GM18870 (cell line): ENCODE results near the gene PPM1G.
A peak's percentile ranks its signal among the peaks of the same experiment; 100 is the strongest.
"Not testable (repeated sequence)": the region's sequence is repeated elsewhere in the genome, so short reads cannot be mapped to it uniquely, and the experiment has no call there.

Source experiments
- ATAC-seq: cut with Tn5 transposase; IDR thresholded peaks from one replicate; pipeline ENCODE4 v1.9.1; 2021; ENCODE audit warnings: moderate library complexity; ENCODE audit not compliant: unreplicated experiment

Gene PPM1G

GRCh38 chr2:27409321-27410073, at the start of gene PPM1G:
PPM1G (minus strand) TSS chr2:27409591; CDS start chr2:27409422, 169 bp downstream.
- peak; percentile 58 for ATAC-seq

DNA sequence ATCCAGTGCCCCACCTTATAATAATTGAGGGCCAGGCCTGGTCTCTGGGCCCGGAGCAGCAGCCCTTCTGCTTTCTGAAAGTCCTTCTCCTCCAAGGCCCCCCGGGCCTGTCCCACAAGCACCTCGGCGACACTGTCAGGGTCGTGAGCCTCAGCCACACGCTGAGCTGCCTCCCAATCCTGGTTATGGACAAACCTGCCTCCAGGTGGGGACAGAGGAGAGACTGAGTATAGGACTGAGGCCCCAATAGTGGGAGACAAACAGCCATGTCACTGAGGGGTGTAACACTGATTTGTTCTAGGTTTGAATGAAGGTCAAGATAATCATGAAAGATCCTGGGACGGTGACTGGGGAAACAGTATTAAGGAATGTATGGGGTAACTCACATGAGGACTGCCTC, 44.6 kb upstream of the PPM1G start:
- ATAC-seq, result no peak

DNA sequence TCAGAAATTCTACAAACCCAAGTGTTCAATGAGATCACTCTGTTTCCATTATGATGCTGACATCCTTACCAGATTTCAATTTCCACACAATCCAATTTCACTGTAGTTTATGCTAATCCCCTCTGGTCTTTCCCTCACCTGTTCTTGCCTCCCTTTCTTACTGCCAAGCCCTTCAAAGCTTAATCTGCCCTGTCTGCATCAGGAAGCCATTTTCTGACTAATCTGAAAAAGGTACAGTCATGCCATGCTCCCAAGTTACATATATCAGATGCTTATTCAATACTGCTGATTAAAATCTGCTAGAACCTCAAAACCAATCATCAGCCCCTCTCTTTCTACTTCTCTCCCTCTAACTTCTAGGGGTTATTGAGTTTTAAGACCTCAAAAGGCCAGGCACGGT, 41.7 kb upstream of the PPM1G start:
- ATAC-seq, result no peak

DNA sequence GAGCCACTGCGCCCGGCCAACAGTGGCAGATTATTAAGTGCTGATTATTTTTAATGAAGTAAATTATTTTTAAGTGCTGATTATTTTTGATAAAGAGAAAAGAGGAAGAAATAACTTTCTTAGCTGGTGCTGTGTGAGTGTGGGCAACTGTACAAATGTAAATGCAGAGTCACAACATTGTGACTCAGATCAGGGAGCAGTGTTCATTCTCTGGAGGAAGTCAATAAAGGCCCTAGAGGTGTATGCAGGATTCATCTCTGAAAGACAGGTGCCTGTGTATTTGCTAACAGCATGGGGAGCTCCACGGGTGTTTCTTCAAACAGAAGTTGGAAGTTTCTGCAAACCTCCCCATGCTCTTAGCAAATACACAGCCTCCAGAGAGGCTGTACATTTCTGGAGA, 39.0 kb upstream of the PPM1G start:
- no peak for ATAC-seq

- no peak for ATAC-seq
These were observed 36.7 kb upstream of the PPM1G start for GRCh38 chr2:27446057-27446456.

- no peak for ATAC-seq
These were observed 36.2 kb upstream of the PPM1G start for GRCh38 chr2:27445615-27446014.

- ATAC-seq, result no peak
These were observed 35.8 kb upstream of the PPM1G start for GRCh38 chr2:27445155-27445554.

GRCh38 chr2:27442920-27443282, 33.5 kb upstream of the PPM1G start:
- no peak for ATAC-seq

GRCh38 chr2:27441958-27442919, 32.8 kb upstream of the PPM1G start, which contains the start of gene KRTCAP3:
KRTCAP3 (plus strand) TSS chr2:27442381; CDS start chr2:27442413, 32 bp downstream.
- ATAC-seq, result no peak

GRCh38 chr2:27441226-27441926, 32.0 kb upstream of the PPM1G start:
- ATAC-seq, result no peak

GRCh38 chr2:27435628-27436027, 26.2 kb upstream of the PPM1G start:
- ATAC-seq, result no peak

DNA sequence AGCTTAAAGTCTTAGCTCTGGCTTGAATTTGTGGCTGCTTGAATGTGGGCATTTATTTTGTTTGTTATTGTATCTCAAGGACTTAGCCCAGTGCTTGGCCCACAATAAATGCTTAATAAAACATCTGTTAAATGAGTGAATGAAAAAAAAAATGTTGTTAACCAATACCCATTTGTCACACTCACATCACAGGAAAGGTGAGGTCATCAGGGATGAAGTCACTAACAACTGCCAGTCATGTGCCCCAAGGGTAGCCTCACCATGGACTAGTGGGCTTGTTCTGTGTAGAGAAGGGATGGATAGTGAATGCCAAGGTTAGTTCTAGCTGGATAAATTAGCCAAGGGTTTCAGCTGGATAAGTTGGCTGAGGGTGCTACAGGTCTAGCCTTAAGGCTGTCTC, 22.0 kb upstream of the PPM1G start:
- no peak for ATAC-seq

DNA sequence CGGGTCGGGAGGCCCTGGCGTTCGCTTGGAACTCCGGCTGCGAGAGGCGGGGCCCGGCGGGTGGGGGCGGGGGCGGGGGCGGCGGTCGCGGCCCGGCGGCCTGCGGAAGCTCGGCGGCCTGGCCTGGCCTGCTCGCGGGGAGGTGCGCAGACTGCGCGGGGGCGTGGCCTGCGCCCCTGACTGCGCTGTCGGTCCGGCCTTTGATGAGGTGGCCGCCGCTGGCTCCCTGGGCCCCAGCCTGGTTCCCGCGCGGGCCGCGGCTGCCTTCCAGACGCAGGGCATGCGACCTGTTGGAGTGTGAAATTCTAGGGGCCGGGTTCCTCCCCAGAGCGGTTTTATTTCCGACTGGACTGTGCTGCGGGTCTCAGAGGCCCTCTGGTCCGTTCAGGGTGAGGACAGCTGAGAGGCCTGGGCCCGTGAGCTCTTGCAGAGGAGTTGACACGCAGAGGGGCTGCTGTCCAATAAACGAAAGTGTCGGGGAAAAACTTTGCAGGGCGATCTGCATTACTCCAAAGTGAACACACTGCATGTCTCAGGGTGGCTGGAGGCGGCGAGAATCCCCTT, 19.7 kb upstream of the PPM1G start:
- peak; percentile 37 for ATAC-seq

DNA sequence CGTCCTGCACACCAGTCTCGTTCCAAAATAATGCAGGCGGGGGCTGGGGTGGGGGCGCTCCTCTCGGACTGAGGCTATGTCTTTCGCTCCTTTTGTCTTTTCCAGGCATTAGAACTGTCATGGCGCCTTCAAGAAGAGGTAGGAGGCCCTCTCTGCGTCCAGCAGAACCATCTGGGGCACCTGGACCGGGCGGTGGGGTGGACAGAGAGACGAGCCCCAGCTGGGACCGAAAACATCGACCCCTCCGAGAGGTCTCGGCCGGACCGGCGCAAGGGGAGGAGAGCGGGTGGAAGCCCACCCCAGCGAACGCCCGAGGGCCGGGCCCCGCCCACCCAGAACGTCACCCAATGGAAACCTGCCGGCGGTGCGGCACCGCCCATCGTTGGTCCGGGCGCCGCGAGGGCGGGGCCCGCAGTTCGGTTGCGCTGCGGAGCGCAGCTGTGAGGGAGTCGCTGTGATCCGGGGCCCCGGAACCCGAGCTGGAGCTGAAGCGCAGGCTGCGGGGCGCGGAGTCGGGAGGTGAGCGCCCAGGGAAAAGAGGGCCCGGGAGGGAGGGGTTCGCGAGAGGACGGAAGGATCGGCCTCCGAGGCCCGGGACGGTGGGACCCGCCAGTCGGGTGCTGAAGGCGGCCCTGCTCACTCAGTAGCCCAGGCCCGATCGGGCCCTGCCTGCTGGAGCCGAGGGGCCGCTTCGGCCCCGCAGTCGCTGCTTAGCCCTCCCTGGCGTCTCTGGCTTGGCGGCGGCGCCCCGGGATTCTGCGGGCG, 19.0 kb upstream of the PPM1G start, which contains the start of gene NRBP1:
Gene NRBP1, plus strand, starts transcription at position 419 of the 765 bp plus-strand sequence. CDS start 4,643 bp downstream, outside the sequence.
- ATAC-seq, result peak; percentile 78

DNA sequence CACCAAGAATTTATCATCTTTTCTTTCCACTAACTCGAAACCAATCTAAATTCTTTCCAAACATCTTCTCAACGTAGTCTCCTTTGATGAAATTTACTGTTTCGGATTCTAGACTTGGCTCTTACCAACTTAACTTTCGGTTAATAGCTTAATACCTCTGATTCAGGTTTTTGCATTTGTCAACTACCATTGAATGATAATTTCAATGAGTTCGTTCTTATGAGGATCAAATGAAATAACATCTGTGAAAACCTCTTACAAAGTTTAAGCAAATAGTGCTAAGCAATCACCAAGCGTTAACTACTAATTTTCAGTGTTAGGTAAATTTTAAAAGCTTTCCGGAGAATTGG, 18.4 kb upstream of the PPM1G start:
- no peak for ATAC-seq

GRCh38 chr2:27425039-27425438, 15.6 kb upstream of the PPM1G start:
- ATAC-seq, result not testable (repeated sequence)

DNA sequence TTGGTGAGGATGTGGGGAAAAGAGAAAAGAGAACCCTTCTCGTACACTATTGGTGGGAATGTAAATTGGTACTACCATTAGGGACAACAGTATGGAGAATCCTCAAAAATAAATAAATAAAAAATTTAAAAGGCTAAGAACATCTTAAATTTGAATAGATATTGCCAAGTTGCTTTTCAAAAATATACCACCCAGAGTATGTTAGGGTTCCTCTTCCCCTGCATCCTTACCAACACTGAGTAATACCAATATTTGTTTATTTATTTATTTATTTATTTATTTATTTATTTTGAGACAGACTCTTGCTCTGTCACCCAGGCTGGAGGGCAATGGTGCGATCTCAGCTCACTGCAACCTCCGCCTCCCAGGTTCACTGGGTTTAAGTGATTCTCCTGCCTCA, 13.6 kb upstream of the PPM1G start:
- no peak for ATAC-seq

GRCh38 chr2:27421660-27422250, 12.4 kb upstream of the PPM1G start:
- ATAC-seq, result no peak

GRCh38 chr2:27420996-27421395, 11.6 kb upstream of the PPM1G start:
- ATAC-seq, result no peak

- ATAC-seq, result no peak
These were observed 6.8 kb upstream of the PPM1G start for GRCh38 chr2:27416151-27416550.
